Measurements from ENCODE around the gene HPS4.
A peak's percentile ranks its signal among the peaks of the same experiment; 100 is the strongest.
"Not testable (repeated sequence)": the region's sequence is repeated elsewhere in the genome, so short reads cannot be mapped to it uniquely, and the experiment has no call there.

Gene HPS4

DNA sequence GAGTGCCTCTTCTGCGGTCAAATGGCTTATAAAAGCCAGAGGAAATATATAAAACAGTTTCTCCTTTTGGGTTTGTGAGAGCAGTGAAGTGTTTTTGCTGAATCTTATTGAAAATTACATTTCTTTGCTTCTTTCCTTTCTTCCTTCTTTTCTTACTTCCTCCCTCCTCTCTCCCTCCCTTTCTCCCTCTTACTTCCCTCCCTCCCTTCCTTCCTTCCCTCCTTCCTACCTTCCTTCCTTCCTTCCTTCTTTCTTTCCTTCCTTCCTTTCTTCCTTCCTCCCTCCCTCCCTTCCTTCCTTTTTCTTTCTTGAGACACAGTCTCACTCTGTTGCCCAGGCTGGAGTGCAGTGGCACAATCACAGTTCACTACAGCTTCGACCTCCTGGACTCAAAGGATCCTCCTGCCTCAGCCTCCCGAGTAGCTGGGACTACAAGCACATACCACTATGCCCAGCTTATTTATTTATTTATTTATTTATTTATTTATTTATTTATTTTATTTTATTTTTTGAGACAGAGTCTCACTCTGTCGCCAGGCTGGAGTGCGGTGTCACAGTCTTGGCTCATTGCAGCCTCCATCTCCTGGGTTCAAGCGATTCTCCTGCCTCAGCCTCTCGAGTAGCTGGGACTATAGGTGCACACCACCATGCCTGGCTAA lies 74.9 kb downstream of the HPS4 start:
- DNase-seq = not testable (repeated sequence)

DNA sequence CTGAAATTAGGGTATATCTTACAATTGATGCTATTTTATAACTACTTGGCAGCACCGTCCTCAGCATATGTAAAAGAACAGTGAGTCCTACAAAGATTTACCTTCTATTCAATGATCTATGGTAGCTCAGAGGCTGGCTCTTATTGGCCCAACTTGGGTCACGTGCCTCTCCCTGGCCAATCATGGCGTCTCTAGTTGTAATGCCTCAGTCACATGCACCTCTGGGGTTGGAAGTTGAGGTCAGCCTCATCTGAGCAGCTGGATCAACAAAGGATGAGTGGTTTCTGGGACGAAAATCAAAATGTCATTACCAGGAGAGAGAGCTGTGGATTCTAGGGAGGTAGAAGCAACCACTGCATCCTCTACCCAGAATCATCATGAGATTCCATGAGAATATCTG lies 77.5 kb downstream of the HPS4 start:
- no peak for DNase-seq

DNA sequence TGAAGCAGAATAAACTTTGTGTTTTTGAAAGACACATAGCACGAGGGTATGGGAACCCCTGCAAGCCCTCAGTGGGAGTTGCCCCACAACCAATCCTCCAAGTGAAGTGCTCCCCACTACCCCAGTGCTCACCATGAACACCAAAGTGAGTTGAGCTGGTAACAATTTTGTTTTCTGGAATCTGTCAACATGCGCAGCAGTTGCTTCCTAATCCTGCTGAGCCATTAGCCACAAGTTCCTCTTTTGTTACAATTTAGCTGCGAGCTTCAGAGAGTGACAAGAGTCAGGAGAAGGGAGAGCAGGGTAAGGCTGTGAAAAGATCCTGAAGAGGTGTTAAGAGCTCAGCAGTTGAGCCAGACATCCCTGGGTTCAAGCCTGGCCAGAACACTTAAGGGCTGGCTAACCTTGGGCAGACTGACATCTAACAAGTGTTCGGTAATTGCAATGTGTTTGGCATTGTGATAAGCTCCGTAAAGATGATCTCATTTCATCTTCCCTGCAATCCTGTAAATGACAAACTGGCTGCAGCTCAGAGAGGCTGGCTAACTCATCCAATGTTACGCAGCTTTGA lies 78.6 kb downstream of the HPS4 start:
- peak; percentile 60 for DNase-seq

DNA sequence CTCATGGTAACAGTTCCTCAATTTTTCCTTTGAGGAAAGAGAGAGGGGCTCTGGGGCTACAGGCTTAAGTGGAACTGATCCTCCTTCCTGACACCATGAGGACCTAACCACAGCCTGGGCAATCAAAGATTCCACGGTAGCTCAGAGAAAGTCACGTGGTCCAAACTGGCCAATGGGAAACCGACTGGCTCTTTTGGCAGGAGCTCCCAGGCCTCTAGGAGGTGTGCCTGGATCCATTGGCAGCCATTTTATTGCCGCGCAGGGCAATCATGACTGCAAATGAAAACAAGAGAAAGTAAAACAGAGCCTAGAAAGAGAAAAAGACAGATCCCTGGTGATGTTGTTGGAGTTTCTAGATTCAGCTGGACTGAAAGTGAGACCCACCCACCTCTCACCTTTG lies 81.9 kb downstream of the HPS4 start:
- DNase-seq = no peak
